GM12872 (cell line): ENCODE measurements around the gene SYT9.

Experiments used
- TF ChIP-seq, protein P1 (sequence below): IDR thresholded peaks from 3 replicates; pipeline ENCODE4 v1.5.1; 2011; ENCODE audit warnings: low read depth, mild to moderate bottlenecking, low read length, moderate library complexity; ENCODE audit not compliant: insufficient read depth

Gene SYT9

DNA sequence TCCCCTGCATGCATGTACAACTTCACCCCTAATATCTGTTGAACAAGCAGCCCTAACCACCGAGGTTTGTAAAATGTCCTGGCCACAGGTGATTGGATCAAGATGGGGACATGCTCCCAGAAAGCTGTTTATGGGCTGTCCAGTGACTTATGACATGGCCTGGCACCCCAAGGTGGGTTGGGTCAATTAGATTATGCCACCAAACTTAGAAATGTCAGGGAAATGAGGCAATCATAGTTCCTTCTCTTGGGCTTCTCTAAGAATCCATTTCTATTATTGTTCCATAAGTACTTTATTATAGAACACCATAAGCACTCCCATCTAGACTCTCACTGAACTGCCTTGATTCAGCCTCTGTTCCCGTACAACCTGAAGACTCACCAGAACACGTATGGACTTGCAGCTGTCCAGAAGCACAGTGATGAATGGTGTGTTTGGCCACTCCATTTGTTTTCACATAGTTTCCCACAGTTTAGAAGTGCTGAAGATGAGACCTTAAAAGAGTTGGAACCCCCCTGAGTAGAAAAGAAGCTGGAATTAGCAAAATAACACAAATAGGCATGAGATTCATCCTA lies 188.1 kb downstream of the SYT9 start:
- TF ChIP-seq, protein P1, sequence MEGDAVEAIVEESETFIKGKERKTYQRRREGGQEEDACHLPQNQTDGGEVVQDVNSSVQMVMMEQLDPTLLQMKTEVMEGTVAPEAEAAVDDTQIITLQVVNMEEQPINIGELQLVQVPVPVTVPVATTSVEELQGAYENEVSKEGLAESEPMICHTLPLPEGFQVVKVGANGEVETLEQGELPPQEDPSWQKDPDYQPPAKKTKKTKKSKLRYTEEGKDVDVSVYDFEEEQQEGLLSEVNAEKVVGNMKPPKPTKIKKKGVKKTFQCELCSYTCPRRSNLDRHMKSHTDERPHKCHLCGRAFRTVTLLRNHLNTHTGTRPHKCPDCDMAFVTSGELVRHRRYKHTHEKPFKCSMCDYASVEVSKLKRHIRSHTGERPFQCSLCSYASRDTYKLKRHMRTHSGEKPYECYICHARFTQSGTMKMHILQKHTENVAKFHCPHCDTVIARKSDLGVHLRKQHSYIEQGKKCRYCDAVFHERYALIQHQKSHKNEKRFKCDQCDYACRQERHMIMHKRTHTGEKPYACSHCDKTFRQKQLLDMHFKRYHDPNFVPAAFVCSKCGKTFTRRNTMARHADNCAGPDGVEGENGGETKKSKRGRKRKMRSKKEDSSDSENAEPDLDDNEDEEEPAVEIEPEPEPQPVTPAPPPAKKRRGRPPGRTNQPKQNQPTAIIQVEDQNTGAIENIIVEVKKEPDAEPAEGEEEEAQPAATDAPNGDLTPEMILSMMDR: no peak

DNA sequence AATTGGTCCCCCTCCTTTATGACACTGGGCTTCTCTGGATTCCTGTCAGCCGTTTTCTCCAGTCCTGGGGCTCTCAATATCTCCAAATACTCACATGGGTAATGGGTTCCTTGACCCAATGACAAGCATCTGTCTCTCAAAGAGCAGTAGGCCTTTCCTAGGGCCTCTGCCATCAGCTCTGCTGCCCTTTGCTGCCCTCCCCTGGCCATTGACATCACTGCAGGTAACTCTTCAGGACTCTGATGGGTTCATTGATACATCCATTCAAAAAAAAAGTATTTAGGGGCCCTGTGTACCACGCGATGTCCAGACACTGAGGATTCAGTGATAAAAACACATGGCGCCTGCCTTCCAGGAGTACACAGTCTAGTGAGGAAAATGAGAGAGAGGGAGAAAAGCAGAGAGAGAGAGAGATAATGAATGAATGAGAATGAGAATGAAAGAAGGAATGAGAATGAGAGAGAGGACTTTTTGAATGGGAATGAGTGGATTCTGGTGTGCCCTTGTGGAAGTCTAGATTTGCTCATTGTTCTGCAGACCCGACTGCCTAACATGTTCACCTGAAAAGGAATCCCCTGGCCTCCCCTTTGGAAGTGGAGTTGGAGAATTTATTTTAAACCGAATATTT lies 191.0 kb downstream of the SYT9 start:
- TF ChIP-seq, protein P1: peak; percentile 83

DNA sequence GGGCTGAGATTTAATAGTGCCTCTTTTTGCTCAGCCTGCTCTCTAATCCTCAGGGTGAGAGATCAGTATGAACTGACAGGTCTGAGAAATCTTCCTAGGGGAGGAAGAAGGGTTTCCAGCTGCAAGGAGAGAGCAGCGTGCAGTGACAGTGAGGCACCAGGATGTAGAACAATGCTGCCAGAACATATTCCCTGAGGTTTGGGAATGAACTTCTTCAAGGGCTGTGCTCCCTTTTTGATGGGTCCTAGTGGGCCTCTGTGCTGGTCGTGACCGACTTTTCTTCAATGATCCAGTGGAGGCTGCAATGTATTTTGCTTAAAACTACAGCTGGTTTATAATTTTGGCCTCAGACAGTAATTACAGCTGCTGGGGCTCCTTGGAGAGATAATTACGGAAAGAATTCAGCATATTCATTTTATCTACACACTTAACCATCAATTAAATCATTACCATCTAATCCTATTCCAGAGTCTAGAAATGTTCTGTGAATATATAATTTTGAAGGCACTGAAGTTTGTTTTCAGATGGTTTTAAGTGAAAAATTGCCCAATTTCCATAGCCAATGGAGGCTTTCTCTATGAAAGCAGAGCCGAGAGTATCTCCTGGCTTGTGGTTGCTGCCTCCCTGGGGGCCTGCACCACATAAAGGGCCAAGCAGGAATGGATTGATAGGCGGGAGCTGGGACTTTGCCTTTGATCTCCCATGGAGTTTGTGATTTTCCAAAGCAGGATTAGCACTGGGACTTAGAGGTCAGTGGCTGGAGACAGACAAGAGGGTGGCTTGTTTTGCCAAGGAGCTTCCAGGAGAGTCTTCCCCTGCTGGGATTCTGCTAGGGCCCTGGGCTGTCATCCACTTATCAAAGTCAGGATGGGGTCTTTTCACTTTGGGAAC lies 192.6 kb downstream of the SYT9 start:
- TF ChIP-seq, protein P1: no peak

DNA sequence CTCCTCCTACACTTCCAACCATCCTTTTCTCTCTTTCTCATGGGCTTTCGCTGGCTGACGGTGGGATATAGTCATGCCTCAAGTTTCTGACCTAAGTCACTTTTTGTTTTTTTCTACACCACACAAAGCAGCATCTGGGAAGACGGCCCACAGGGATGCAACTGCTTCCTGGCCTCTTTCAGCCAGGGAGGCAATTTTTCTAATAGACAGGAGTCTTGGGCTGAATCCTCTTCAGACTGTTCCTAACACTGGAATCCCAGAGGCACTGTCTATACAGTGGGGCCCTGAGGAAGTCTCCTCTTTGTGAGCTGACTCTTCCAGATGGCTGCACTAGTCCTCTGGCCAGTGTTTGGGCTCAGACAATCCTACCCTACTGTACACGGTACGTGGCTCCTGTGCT lies 193.9 kb downstream of the SYT9 start:
- TF ChIP-seq, protein P1: no peak

DNA sequence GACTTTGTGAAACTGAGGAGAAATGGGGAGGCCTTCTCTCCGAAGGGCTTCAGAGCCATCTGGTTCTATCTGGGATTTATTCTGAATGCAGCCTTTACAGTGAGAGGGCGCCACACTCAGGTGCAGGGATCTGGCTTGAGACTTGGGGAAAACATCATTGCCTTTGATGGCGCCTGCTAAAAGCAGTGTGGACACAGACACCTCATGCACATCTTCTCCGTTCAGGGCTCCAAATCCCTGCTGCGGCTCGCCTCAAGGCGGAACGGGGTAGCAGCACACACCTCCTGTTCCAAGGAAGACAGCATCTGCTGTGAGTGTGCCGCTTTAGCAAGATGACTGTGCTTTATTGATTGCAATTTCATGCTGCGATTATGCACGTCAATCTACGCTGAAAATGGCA lies 196.5 kb downstream of the SYT9 start:
- TF ChIP-seq, protein P1: no peak

DNA sequence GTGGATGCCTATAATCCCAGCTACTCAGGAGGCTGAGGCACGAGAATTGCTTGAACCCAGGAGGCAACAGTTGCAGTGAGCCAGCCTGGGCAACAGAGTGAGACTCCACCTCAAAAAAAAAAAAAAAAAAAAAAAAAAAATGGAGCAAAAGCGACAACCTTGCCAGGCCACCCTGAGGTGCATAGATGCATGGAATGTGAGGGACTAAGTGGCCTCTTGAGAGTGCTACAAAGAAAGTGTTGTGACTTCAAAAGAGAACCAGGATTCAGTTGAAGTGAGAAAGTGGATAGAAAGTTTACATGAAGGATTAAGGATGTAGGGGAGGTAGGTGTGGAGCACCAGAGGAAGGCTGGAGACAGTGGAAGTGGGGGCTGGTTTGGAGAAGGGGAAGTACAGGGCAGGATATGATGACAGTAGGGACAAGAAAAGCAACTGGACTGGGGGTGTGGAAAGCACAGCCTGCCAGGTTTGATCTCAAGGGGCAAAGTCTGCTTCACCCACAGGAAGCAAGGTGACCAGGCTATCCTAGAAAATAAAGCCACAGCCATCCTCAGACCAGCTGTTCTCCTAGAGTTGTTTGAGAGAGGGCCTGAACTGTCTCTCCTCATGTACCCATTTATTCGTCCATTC lies 197.6 kb downstream of the SYT9 start:
- TF ChIP-seq, protein P1: no peak

DNA sequence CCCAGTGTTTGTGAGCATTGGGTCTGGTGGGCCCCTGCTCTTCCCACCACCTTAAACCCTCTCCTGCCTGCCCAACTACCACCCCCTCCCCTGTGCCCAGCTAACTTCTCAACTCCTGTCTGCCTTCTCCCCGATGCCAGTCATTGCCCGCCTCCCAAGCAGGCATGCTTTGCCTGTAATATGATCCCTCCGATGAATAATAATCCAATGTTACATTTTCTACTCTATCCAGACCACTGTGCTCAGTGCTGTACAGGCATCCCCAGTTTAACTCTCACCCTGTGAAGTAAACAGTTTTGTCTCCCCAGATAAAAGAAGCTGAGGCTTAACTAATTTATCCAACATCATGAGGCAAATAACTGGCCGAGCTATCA lies 198.1 kb downstream of the SYT9 start:
- TF ChIP-seq, protein P1: no peak
